GM12878 (cell line): Measurements from ENCODE around the gene OGA. TPM values are rescaled to one million over a fixed set of nuclear protein-coding genes. Genes with fewer than 3 reads are reported as not detected.
A peak's percentile ranks its signal among the peaks of the same experiment; 100 is the strongest.

Source experiments
- ATAC-seq: fragments of 200-7000 bp; cut with Tn5 transposase; 3 replicates; pipeline ENCODE4 v1.9.1; 2020; ENCODE audit warnings: mild to moderate bottlenecking, moderate library complexity
- BruUV-seq: library from RNA; stranded (reverse); fragments of 400-500 nt; replicated peaks from 2 replicates; lab custom pipeline; 2021; lab: Mats Ljungman, UMichigan
- CTCF ChIA-PET: fragments of 300-600 bp; sonication (Branson Sonifier 250); formaldehyde crosslinking; extraction: SDS; loops from one replicate; lab custom pipeline; 2021; ENCODE audit warnings: inconsistent platforms; lab: Yijun Ruan, JAX
- POLR2A ChIA-PET: fragments of 350-600 bp; formaldehyde crosslinking; extraction: SDS; loops from one replicate; lab custom pipeline; 2021; ENCODE audit warnings: inconsistent platforms; lab: Charles Lee
- RAD21 ChIA-PET: fragments of 300-600 bp; sonication (Branson Sonifier 250); formaldehyde crosslinking; loops from one replicate; lab custom pipeline; 2023; ENCODE audit warnings: antibody characterized with exemption; ENCODE audit not compliant: unreplicated experiment; lab: Charles Lee
- SMC1A ChIA-PET: fragments of 300-600 bp; sonication (Branson Sonifier 250); formaldehyde crosslinking; loops from one replicate; lab custom pipeline; 2023; ENCODE audit not compliant: unreplicated experiment, uncharacterized antibody; lab: Charles Lee
- DNase-seq: peaks from one replicate; pipeline ENCODE4 v3.0.0-alpha.2; 2011; ENCODE audit warnings: low read depth, low spot score
- FAIRE-seq: peaks from 3 replicates; lab custom pipeline; 2011; peaks lifted over from hg19 to GRCh38; lab: Jason Lieb, UNC
- H2AFZ ChIP-seq: 2 replicates; pipeline ENCODE4 v1.6.0; 2011; ENCODE audit warnings: low read depth, low read length, control low read depth; ENCODE audit not compliant: control insufficient read depth
- H3K27ac ChIP-seq: 2 replicates; pipeline ENCODE4 v1.5.1; 2011; ENCODE audit warnings: control low read depth; ENCODE audit not compliant: control insufficient read depth, insufficient read depth
- H3K27me3 ChIP-seq, 2 experiments: replicated peaks in 1 of 2; 2 replicates each; pipeline versions ENCODE4 v1.6.0 to v1.6.1; 2011; ENCODE audit warnings: low read length in 1 of 2; ENCODE audit not compliant: control insufficient read depth in 2 of 2, insufficient read depth in 2 of 2
- H3K36me3 ChIP-seq, 2 experiments: 2 replicates each; pipeline ENCODE4 v1.5.1; 2011; ENCODE audit warnings: low read length in 1 of 2; ENCODE audit not compliant: control insufficient read depth in 2 of 2, insufficient read depth in 2 of 2
- H3K4me1 ChIP-seq: 2 replicates; pipeline ENCODE4 v1.6.1; 2011; ENCODE audit warnings: mild to moderate bottlenecking, low read length, moderate library complexity, mixed read lengths; ENCODE audit not compliant: control insufficient read depth, insufficient read depth
- H3K4me2 ChIP-seq: 2 replicates; pipeline ENCODE4 v1.6.0; 2011; ENCODE audit warnings: control low read depth; ENCODE audit not compliant: control insufficient read depth, insufficient read depth
- H3K4me3 ChIP-seq: fragments of 200-600 bp; sonication (generic); 2 replicates; pipeline ENCODE4 v1.5.1; 2016
- H3K79me2 ChIP-seq: 2 replicates; pipeline ENCODE4 v1.6.0; 2011; ENCODE audit warnings: low read length; ENCODE audit not compliant: control insufficient read depth, insufficient read depth
- H3K9ac ChIP-seq: 2 replicates; pipeline ENCODE4 v1.8.0; 2011; ENCODE audit warnings: low read length, control low read depth, mixed read lengths; ENCODE audit not compliant: control insufficient read depth, insufficient read depth
- H3K9me3 ChIP-seq: replicated peaks from 3 replicates; pipeline ENCODE4 v1.5.1; 2011; ENCODE audit warnings: mild to moderate bottlenecking, low read length; ENCODE audit not compliant: control insufficient read depth, insufficient read depth
- H4K20me1 ChIP-seq: 2 replicates; pipeline ENCODE4 v1.6.0; 2011; ENCODE audit not compliant: control insufficient read depth, insufficient read depth
- BCL11A ChIP-seq: IDR thresholded peaks from 2 replicates; pipeline ENCODE4 v1.6.1; 2011; ENCODE audit warnings: low read depth, low read length
- POU2F2 ChIP-seq: IDR thresholded peaks from 3 replicates; pipeline ENCODE4 v1.6.1; 2011; ENCODE audit warnings: low read depth, mild to moderate bottlenecking, low read length, borderline replicate concordance
- ZNF24 ChIP-seq: fragments of 450-650 bp; IDR thresholded peaks from 2 replicates; pipeline ENCODE4 v1.6.1; 2017; ENCODE audit warnings: antibody characterized with exemption, mild to moderate bottlenecking
- WGBS: methylation state at CpG from one replicate; pipeline ENCODE4 v1.1.6; 2016; ENCODE audit warnings: low lambda C conversion rate; ENCODE audit not compliant: insufficient replicate concordance, insufficient coverage; ENCODE audit errors: missing lambda C conversion rate; 5-methylcytosine and 5-hydroxymethylcytosine counted together
- in situ Hi-C: fragments of 300-500 bp; cut with MboI; formaldehyde crosslinking; loops from 9 replicates; pipeline ENCODE4 v1.14.3; 2018; ENCODE audit warnings: mixed read lengths
- intact Hi-C: fragments of 100-400 bp; cut with micrococcal nuclease; formaldehyde crosslinking; loops from one replicate; pipeline ENCODE4 v1.14.2; 2022; ENCODE audit not compliant: unreplicated experiment
- polyA plus RNA-seq, 11 experiments: library from polyadenylated mRNA; depleted of rRNA in 4 of 11; unstranded in 6 of 11; stranded (reverse) in 5 of 11; fragments of >200 nt; fragmentation: Nextera tagmentation in 4 of 11; fragmentation: Illumina TruSeq in 1 of 11; extraction: Ambion mirVana in 4 of 11; extraction: Trizol in 1 of 11; gene quantifications; 1 replicate in 1 of 11; 2 replicates in 10 of 11; pipeline versions ENCODE4 v1.2.1 to v1.2.3, GENCODE V29; 2011 to 2016; ENCODE audit warnings: inconsistent platforms in 2 of 11, missing spikeins in 2 of 11, low read depth in 1 of 11
- total RNA-seq, 4 experiments: library from RNA; depleted of rRNA in 3 of 4; stranded (reverse); fragments of >200 nt in 3 of 4; fragmentation: Illumina TruSeq in 1 of 4; extraction: Trizol in 1 of 4; gene quantifications; 2 replicates each; pipeline versions ENCODE4 v1.2.1 to v1.2.3, GENCODE V29; 2013 to 2021

Gene OGA
- total and polyA plus RNA-seq, 10 of the 15 experiments (the other 5 are each of a cell fraction or from before 2014, with no cell fraction given) = 23.0 to 145 (median 85.2) TPM

- Histone ChIP-seq H2AFZ (no peak overlapping the region), H3K4me3 (no peak overlapping the region), H3K27ac (no peak overlapping the region), H4K20me1 (no peaks in the 10 kb centered on the region), H3K4me1 (peaks cover 43% of the 10 kb centered on the region), H3K36me3 (no peaks in the 10 kb centered on the region), H3K9me3 (no peaks in the 10 kb centered on the region), H3K79me2 (peaks cover 11% of the 10 kb centered on the region), H3K4me2 (peak overlapping the region; percentile 100), H3K27me3 (peaks cover 13 to 16% of the 10 kb centered on the region in 2 experiments; a peak in 3 of 4 replicates), H3K9ac (no peak overlapping the region)
- CTCF ChIA-PET = interaction anchor here (0.6 to 9.8 kb wide), 6 partner anchors 9 to 322 kb away, joined by 3 to 334 read pairs (median 4); partner anchors contain the start of genes DPCD and POLL
- in situ Hi-C loops (no loop called here), intact Hi-C loops (no loop called here)
- no TSS peak for BruUV-seq
- SMC1A ChIA-PET = interaction anchor here (0.8 to 7.9 kb wide), 3 partner anchors 107 to 191 kb away, joined by 3 to 139 read pairs (median 3); no protein-coding TSS in a partner anchor
- RAD21 ChIA-PET = interaction anchor here (0.5 to 7.9 kb wide), 4 partner anchors 89 to 564 kb away, joined by 3 to 172 read pairs (median 4); no protein-coding TSS in a partner anchor
- 0 out of 3 replicates have a peak, but pooled peaks have one; percentile 9 for TF ChIP-seq POU2F2
- TF ChIP-seq BCL11A = no peak
- no peak for ATAC-seq
- FAIRE-seq = no peak
- no peak for DNase-seq
- POLR2A ChIA-PET = no interaction called here
- WGBS = 48% methylated on average over 12 of the region's 12 CpGs
Observed at GRCh38 chr10:101778151-101778780, 40.0 kb downstream of the OGA start.

GRCh38 chr10:101777619-101778145, 40.6 kb downstream of the OGA start:
- Histone ChIP-seq H3K9me3 (no peaks in the 10 kb centered on the region), H2AFZ (no peak overlapping the region), H3K27ac (no peak overlapping the region), H3K27me3 (peaks cover 13 to 20% of the 10 kb centered on the region in 2 experiments; a peak in 3 of 4 replicates), H3K4me1 (peaks cover 43% of the 10 kb centered on the region), H3K4me2 (no peak overlapping the region), H4K20me1 (no peaks in the 10 kb centered on the region), H3K36me3 (no peaks in the 10 kb centered on the region), H3K9ac (no peak overlapping the region), H3K4me3 (no peak overlapping the region), H3K79me2 (peaks cover 7% of the 10 kb centered on the region)
- ATAC-seq (no peak), DNase-seq (no peak), FAIRE-seq (peak; percentile 70)
- intact Hi-C loops (no loop called here), in situ Hi-C loops (no loop called here)
- SMC1A ChIA-PET = no interaction called here
- POLR2A ChIA-PET = no interaction called here
- BruUV-seq = no TSS peak
- 0 out of 2 replicates have a peak, but pooled peaks have one; percentile 20 for TF ChIP-seq ZNF24
- TF ChIP-seq BCL11A = no peak
- 88% methylated on average over 3 of the region's 3 CpGs for WGBS
- CTCF ChIA-PET = interaction anchor here (9.8 kb wide), 1 partner anchor 177 kb away, joined by 334 read pairs; no protein-coding TSS in a partner anchor
- RAD21 ChIA-PET = no interaction called here
